ENCODE data around the gene TLL2. TPM values are rescaled to one million over a fixed set of nuclear protein-coding genes. Genes with fewer than 3 reads are reported as not detected.
A peak's percentile ranks its signal among the peaks of the same experiment; 100 is the strongest.

TLL2 gene
- total RNA-seq, 6 donors from 2014 or later, result 0.06 to 0.20 TPM; not detected in 4

- DNase-seq (no peak), ATAC-seq (ENCODE audit: low FRiP score in 2 of 2) (no peak)
- peaks cover 3 to 15% (median 4%) of the 10 kb centered on the region in 4 donors for H3K4me1 ChIP-seq
- H3K4me3 ChIP-seq, result no peak overlapping the region
- 57 to 60% methylated on average over 13 of the region's 13 CpGs for whole genome bisulfite sequencing, 2 donors
- no peaks in the 10 kb centered on the region for H3K27me3 ChIP-seq
- H3K9me3 ChIP-seq, result no peaks in the 10 kb centered on the region
- H3K36me3 ChIP-seq, result no peaks in the 10 kb centered on the region
- TF ChIP-seq POLR2AphosphoS5 (IDR thresholded peaks at IDR 0.05) (no peak), POLR2A (IDR thresholded peaks at IDR 0.05) (no peak), CTCF (IDR thresholded peaks at IDR 0.05) (no peak), EP300 (IDR thresholded peaks at IDR 0.05) (no peak)
- no peak overlapping the region for H3K27ac ChIP-seq
Observed at GRCh38 chr10:96441987-96442643, 71.6 kb downstream of the TLL2 start.

GRCh38 chr10:96441322-96441885 is 72.3 kb downstream of the TLL2 start:
- H3K4me3 ChIP-seq, result no peak overlapping the region
- no peaks in the 10 kb centered on the region for H3K27me3 ChIP-seq
- no peak overlapping the region for H3K27ac ChIP-seq
- no peaks in the 10 kb centered on the region for H3K9me3 ChIP-seq
- no peak for ATAC-seq (ENCODE audit: low FRiP score in 2 of 2)
- DNase-seq, result no peak
- H3K36me3 ChIP-seq, result no peaks in the 10 kb centered on the region
- H3K4me1 ChIP-seq, result peaks cover 3 to 15% (median 4%) of the 10 kb centered on the region in 4 donors
- WGBS, 2 donors, result 56 to 67% methylated on average over 9 to 10 of the region's 10 CpGs
- TF ChIP-seq CTCF (IDR thresholded peaks at IDR 0.05) (no peak), EP300 (IDR thresholded peaks at IDR 0.05) (no peak), POLR2A (IDR thresholded peaks at IDR 0.05) (no peak), POLR2AphosphoS5 (IDR thresholded peaks at IDR 0.05) (no peak)

GRCh38 chr10:96440361-96441292 is 73.1 kb downstream of the TLL2 start:
- no peak for DNase-seq
- Histone ChIP-seq H3K9me3 (no peaks in the 10 kb centered on the region), H3K27ac (no peak overlapping the region), H3K4me1 (peaks cover 3 to 15% (median 4%) of the 10 kb centered on the region in 4 donors), H3K27me3 (no peaks in the 10 kb centered on the region), H3K4me3 (no peak overlapping the region), H3K36me3 (no peaks in the 10 kb centered on the region)
- ATAC-seq (ENCODE audit: low FRiP score in 2 of 2), result peak in 1 of 2 donors; percentile 42
- TF ChIP-seq EP300 (IDR thresholded peaks at IDR 0.05) (no peak), POLR2AphosphoS5 (IDR thresholded peaks at IDR 0.05) (no peak), POLR2A (IDR thresholded peaks at IDR 0.05) (no peak), CTCF (IDR thresholded peaks at IDR 0.05) (no peak)
- 55 to 57% methylated on average over 8 to 10 of the region's 10 CpGs for WGBS, 2 donors

- H3K4me3 ChIP-seq, result no peak overlapping the region
- ATAC-seq (ENCODE audit: low FRiP score in 2 of 2), result no peak
- no peaks in the 10 kb centered on the region for H3K36me3 ChIP-seq
- H3K9me3 ChIP-seq, result no peaks in the 10 kb centered on the region
- H3K27ac ChIP-seq, result no peak overlapping the region
- WGBS, 2 donors, result 76 to 78% methylated on average over 2 of the region's 2 CpGs
- H3K4me1 ChIP-seq, result peaks cover 3 to 15% (median 4%) of the 10 kb centered on the region in 4 donors
- DNase-seq, result no peak
- TF ChIP-seq CTCF (IDR thresholded peaks at IDR 0.05) (no peak), POLR2AphosphoS5 (IDR thresholded peaks at IDR 0.05) (no peak), EP300 (IDR thresholded peaks at IDR 0.05) (no peak), POLR2A (IDR thresholded peaks at IDR 0.05) (no peak)
- H3K27me3 ChIP-seq, result no peaks in the 10 kb centered on the region
Observed at GRCh38 chr10:96439725-96440124, 74.0 kb downstream of the TLL2 start.

Data from upper lobe of left lung (tissue), 6 donors.